ENCODE measurements around the gene KY.

GRCh38 chr3:134603956-134604355 is 46.9 kb downstream of the KY start:
- no peak for TF ChIP-seq CTCF (optimal IDR thresholded peaks at IDR 0.05 in 1 of 3, IDR thresholded peaks at IDR 0.05 in 1 of 3, conservative IDR thresholded peaks at IDR 0.05 in 1 of 3; ENCODE audit: extremely low read depth in 1 of 3, insufficient read depth in 2 of 3, low read length in 3 of 3)
- TF ChIP-seq EZH2 (IDR thresholded peaks at IDR 0.05; ENCODE audit: low read length), result no peak

Measured in keratinocyte (primary cell).